CD4-positive, alpha-beta T cell treated with Interleukin-6 for 4 hours (primary cell): ENCODE results near the gene ARHGEF4.

Source experiments
- DNase-seq: peaks from one replicate; pipeline ENCODE4 v3.0.0-alpha.2; 2020; ENCODE audit warnings: mixed read lengths

ARHGEF4 gene

DNA sequence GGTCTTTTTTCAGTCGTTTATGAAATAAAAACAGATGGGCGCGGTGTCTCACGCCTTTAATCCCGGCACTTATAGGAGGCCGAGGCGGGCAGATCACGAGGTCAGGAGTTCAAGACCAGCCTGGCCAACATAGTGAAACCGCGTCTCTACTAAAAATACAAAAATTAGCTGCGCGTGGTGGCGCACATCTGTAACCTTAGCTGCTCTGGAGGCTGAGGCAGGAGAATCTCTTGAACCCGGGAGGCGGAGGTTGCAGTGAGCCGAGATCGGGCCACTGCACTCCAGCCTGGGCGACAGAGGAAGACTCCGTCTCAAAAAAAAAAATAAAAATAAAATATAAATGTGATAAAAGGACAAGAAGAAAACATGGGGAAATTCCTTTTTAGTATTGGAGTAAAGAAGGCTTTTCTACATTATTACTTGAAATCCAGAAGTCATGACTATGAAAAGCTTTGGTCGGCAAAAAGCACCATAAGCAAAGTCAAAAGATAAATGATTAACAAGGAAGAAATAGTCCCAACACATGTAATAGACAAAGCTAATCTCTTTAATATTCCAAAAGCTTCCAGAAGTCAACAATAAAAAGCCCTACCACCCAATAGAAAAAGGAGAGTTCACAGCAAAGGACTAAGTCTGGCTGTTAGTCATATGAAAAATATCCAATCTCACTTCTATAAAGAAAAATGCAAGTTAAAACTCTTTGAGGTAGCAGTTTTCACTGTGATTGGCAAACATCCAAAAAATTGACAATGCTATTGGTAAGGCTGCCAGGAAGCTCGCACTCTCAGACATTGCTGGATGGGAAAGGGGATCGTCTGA, 258.0 kb downstream of the ARHGEF4 start:
- no peak for DNase-seq
